IPS-NIHi7 (cell line): ENCODE data around the gene CCDC148.
A peak's percentile ranks its signal among the peaks of the same experiment; 100 is the strongest.

Experiments
- DNase-seq: peaks from one replicate; pipeline ENCODE4 v3.0.0; 2012; ENCODE audit warnings: mixed read lengths; ENCODE audit errors: extremely low spot score

CCDC148 gene

DNA sequence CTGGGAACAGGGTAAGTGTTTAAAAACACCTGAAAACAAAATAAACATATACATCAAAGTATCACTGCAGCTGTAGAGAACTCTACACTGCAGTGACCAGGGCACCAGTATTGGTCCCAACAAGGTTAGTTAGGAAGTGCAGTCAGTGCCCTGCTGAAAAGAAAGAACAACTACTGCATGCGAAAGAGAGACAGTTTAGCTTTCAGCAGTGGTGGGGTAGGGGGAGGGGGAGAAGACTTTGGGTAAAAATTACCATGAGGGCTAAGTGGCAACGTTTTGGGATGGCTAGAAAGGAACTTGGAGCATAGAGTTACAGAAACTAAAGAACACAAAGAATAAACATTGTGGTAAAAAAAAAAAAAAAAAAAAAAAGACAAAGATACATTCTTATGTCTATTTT, 242.8 kb downstream of the CCDC148 start:
- DNase-seq, result peak; percentile 20

DNA sequence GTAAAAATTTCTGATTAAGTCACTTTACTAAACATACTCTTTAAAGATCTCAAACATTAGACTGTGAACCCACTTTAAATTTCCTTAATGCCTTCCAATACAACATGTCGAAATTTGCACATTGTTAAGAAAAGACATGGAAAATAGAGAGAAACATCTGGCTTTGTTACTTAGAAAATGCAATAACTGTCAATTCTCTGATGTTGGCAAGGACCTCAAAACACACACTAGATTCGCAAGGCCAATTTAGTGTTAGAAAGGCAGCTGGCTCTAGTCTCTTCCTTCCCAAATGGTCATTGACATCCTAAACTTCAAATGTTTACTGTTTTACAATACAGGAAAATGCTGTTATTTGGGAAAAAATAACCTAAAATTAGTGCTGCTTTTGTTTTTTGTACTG, 244.3 kb downstream of the CCDC148 start:
- DNase-seq, result no peak

DNA sequence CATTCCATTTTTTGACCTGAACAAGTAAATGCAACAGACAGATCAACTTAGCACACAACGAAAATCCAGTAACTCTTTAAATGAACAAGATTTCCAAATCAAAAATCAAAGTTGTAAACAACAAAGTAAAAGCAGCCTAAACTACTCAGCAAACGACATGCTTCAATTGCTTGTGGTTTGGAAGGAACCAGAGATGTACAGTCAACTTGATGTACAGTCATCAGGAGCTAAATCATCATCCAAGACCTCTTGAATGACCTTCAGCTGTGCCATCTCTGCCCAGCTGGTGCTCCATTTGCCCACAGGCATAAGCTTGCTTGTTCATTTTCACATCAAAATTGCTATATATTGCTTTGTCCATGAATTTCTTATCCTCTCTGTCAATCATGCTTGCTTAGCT, 245.1 kb downstream of the CCDC148 start:
- DNase-seq, result no peak

DNA sequence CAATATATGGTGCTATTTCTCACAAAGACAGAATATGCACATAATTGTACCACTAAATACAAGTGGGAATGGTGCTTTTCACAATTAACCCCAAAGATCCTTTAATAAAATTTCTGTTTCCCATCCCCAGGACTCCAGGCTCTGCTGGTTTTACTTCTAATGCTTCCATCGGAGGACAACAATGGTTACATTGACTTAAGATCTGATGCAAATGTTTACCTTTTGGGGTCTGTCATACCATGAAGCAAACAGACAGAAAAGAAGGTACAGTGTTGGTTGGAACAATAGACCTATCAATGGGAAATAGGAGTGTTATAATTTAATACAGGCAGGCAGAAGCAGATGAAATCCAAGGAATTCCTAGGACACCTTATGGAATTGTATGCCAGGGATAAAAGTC, 249.2 kb downstream of the CCDC148 start:
- no peak for DNase-seq

DNA sequence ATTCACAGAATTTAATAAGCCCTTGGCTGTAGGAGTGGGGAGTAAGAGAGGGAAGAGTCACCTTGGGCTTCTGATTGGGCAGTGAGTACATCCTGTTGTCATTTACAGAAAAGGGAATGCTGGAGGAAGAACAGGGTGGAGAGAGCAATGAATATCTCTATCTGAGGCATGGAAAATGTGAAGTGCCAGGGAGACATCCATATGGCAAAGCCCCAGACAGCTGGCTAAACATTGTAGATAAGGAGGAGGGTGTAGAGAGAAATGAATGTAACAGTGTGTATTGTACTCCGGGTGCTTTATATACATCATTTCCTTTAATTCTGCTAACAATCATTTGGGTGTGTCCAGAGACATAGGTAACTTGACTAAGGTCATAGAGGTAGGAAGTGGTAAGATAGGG, 251.3 kb downstream of the CCDC148 start:
- no peak for DNase-seq

DNA sequence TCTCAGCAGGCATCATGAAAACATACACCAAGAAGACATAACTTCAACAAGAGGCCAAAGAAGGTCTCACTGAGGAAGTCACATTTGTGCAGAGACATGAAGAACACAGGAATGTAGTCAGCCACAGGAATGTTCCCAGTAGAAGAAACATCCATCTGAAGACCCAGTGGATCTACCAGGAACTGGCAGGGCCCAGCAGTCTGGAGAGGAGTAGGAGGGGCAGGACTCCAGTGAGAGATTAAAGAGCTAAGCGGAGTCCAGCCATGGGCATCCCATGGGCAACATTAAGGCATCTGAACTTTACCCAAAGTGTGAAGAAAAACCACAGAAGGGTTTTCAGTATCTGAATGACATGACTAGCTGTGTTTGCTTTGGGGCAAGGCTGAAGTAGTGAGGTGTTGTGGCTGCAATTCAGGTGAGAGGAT, 251.8 kb downstream of the CCDC148 start:
- DNase-seq, result no peak

DNA sequence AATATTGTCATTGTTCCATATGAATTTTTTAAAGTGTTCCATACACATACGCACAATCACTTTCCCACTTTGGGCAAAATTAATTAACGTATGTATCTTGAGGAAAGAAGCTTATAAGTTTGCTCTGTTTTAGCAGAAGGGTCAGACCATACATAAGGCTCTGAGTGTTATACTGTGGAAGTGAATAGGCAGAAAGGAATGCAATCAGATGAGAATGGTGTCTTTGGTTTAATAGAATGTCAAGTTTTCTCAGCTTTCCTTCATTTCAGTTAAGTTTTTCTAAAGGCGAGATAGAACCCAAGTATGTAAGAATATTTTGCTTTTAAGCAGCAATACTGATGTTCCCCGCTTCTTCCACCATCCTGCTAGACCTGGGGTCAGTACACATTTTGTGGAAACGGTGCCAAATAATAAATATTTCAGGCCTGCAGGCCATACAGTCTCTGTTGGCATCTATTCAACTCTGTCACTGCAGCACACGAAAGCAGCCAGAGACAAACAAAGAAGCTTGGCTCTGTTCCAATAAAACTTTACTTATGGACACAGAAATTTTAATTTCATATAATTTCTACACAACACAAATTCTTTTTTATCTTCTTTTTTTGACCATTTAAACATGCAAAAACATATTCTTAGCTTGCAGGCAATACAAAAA, 254.3 kb downstream of the CCDC148 start:
- DNase-seq, result no peak

DNA sequence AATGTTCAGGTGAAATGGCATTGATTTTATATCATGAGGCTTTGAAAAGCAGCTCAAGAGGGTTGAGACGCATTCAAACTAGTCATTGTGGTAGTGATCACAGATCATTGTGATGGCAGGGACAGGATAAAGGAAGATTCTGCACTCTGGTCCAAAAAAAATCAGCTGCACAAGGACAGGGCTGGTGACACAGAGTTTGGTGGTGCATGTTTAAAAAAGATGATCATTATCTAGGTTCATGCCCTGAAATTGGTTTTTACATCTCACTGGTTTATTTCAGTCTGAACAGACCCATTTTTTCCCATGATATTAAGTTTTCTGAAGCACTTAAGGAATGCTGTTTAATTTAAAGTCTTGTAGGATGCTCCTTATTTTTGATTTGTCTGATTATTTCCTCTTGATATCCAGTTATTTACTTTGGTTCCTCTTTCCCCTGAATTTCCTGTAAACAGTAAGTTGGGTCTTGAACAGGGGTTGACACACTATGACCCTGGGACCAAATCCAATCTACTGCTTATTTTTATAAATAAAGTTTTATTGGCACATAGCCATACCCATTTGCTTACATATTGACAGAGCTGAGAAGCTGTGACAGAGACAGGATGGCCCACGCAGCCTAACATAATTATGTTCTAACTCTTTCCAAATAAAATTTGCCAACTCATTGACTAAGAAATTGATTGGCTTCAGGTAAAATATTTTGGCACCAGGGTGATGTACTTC, 256.5 kb downstream of the CCDC148 start:
- DNase-seq, result no peak

DNA sequence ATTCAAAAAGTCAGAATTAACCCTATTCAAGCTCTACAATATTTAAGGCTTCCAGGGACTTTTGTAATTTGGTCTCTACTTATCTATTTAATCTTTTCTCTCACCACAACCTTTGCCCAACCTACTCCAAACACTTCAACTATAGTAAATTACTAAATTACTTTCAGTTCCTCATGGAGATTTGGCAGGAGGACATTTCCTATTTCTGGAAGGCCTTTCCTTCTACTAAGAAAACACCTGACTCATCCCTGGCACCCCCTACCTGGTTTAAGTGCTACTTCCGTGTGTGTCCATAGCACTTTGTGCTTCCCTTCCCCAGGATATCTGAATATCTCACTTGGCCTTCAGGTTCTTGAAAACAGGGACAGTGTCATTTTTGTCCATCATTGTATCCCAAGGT, 258.6 kb downstream of the CCDC148 start:
- DNase-seq, result no peak

DNA sequence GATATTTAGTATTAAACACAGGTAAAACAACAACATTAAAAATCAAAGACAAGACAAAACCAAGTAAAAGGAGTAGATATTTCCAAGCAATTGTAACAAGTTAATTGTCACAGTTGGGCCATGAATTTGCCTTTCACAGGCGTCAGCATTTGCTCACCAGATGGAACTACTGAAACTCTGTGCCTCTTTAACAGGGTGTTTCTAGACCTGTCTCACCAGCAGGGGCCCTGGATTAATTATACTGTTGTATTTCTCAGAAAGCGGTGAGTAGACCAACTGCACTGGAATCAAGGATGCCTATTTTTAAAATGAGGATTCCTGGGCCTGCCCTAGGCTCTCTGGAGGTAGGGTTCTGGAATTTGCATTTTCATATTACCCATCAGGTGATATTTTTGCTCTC, 262.3 kb downstream of the CCDC148 start:
- no peak for DNase-seq

DNA sequence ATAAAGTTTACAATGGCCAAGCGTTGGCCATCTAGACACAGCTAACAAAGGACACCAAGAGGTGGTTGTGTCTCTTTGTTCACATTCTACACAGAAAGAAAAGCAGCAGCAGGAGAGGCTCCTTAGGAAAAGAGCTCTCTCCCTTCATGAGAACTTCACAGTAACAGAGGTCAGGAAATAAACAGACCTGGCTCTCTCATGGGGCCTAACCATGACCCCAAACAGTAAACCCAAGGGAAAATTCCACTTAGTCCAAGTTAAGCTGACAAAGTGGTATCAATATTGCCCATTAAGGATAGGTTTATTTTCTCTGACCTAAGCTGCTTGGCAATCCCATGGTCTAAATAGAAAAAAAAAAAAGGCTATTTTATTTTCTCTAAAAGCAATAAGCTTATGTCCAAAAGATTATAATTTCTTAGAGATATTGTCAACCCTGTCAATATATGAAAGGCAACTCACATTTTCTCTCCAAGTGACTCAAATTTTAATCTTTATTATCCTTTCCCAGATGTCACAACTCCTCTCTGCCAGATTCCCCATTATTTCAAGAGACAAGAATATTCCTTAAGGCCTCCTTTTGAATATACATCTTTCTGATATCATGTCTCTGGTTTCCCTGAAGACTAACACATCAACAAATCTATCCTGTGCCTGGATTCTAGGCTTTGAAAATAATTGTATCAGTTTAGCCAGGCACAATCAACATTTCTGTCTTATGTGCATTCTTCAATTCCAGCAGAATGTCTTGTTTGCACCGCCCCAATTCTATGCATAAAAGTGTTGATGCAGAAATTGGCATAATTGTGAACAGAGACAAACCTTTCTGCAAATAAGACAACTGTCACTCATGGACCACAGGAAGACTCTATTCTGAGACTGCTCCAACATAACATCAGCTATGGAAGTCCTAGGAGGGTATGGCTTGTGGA, 263.8 kb downstream of the CCDC148 start:
- no peak for DNase-seq

DNA sequence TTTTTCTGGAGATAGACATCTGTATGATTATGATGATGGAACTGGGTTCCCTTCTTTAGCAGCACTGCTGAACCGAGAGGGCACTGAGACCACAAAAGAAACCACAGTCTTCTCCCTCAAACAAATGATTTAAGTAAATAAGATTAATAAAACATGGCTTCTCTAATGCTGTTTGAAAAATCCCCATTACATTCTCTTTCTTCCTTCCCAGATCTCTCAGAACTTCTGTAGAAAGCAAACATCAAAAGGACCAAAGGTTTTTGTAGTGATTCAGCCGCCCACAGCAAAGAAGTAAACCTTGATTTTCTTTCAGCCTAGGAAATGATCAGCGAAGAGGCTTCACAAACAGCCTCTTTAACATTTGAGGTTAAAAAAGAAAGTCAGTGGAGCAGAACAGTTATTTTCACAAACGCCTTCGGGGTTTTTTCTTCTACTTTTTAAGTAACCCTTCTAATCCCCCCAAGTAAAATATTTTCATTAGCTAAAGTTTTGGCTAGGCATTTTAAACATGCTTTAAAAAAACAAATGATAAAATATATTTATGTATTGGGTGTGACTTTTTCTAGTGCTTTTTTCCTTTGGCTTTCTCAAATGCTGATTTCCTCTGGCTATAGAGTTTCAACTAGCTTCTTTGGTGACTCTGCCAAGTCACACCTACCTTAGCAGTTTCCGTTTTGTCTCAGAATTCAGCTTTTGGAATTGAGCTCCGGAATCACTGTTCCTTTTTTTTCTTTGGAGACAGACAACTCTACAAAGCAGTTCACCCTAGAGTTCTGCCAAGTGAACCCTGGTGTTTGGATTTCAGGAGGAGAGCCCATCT, 265.3 kb downstream of the CCDC148 start:
- DNase-seq, result no peak

DNA sequence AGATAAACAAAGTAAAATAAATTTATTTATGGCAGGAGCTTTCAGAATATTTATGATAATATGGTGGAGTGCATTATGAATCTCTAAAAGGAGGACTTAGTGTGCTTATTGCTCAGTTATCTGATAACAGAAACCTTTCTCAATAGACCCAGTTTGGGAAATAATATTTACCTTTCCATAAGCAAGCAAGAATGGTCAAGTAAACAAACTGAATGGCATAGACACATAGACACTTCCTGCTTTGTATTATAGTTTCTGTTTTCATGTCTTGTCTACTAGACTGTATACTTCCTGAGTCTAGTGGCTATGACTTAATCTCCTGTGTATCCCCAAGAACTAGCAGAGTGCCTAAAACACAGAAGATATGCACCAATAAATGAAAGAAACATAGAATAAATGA, 267.0 kb downstream of the CCDC148 start:
- no peak for DNase-seq

DNA sequence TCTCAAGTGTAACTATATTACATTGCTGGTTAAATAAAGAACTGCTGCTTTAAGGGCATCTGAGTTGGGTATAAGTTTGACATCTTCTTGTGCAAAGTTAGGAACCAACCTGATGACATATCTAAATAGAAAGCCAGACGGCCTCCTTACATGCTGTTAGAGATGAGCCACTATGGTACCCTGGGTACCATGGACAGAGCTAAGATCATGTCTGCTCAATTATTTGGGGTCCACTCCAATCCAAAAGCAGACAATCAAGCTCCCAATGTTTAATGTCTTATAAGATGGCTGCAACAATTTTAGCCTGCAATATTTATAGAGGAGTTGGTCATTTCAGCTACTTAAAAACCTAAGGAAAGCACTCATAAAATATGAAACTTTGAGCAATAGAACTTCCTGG, 268.6 kb downstream of the CCDC148 start:
- DNase-seq, result no peak

DNA sequence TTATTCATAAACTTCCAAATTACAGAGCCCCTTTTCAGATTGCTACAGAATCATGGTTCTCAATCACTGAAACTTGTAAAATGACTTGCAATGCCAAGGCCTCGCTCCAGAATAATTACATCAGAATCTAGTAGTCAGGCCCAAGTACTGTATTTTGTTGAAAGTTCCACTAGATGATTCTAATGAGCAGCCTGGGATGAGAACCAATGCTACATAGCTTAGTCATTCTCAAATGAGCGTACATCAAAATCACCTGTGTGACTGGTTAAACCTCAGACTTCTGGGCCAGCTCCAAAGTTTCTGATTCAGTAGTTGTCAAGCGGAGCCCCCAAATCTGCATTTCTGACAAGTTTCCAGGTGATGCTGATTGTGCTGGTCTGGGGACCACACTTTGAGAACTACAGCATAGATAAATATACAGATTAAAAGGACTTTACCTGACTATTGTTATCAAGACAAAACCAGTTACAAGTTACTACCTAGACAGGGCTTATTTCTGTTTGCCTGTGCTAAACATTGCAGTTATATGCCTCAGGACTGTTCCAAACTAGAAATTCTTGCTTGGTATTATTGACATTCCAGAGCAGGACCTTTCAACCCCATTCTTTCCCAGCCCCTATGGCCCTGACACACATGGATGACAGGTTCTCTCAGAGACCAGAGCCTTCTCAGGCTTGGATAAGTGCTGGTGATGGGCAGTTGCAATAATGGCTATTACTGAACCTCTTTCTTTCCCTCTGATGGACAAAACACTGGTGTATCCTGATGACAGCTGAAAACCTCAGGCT, 271.8 kb downstream of the CCDC148 start:
- DNase-seq, result no peak

DNA sequence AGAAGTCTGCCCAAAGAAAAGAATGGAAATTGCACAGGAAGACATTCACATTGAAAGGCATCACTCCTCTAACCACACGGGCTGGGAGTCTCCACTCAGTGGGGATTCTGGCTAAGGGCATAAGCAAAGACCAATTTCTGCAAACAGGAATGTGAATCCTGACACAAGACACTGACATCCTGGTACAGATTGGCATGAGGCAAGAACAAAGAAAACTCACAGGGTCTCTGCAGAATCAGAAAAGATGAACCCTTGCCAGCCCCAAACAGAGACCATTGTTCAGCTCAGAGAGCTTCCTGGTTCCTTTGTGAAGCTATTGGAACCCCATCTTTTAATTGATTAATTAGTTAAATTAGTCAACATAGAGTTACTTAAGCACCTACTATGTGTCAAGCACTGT, 272.6 kb downstream of the CCDC148 start:
- no peak for DNase-seq

DNA sequence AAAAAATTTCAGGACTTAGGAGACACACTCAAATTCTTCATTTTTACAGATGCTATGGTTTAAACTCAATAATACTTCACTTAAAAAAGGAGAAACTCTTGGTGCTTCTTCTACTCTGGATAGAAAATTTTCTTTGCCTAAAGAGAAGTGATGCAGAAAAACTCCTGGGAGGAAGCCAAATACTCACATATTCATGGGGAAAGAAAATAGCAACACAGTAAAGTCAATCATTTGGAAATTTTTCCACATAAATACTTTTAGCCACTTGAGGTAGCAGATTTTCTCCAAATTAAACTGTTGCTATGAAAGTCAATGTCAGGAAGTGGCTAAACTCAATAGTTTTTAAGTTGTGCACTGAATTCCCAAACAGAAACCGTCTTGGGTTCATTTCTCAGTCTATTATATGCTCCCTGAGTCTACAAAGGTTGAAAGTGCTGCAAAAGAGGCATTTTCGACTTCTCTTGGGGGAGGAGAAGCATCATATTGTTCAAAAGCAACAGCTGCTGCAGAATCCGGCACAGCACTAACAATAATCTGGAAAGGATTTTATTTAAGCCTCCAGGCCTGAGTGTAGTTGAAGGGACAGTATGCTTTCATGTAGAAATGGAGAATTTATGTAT, 273.8 kb downstream of the CCDC148 start:
- no peak for DNase-seq

DNA sequence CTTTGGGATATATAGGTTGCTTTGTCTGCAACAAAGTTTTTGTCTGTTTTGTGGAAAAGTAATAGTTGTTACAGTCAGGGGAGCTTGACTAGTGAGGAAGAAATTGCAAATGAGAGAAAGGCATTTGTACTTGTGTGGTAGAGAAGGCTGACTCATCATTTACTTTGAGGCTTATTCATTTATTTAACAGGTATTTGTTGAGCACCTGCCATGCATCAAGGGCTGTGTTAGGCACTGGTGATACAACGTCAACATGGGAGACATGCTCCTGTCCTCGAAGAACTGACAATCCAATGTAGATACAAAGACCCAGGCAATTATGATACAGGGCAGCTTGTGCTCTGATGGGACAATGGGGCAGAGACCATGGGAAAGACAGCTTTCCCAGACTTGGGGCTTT, 275.4 kb downstream of the CCDC148 start:
- no peak for DNase-seq

DNA sequence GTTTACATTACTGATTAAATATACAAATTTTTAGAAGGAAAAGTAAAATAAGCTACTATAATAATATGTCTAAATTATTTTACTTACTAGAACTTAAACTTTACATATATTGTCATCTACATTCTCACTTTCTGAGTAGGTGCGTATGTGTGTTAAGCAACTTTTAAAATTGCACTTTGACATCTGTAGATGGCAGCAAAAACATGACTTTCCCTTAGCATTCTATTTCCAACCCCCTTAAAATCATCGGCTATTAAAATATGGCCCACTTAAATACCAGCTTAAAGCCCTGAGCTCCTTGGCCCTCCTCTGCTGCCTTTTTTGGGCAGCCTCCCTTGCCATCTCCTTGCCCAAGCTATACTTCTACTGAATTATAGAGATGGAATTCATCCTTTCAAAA, 276.9 kb downstream of the CCDC148 start:
- DNase-seq, result no peak

DNA sequence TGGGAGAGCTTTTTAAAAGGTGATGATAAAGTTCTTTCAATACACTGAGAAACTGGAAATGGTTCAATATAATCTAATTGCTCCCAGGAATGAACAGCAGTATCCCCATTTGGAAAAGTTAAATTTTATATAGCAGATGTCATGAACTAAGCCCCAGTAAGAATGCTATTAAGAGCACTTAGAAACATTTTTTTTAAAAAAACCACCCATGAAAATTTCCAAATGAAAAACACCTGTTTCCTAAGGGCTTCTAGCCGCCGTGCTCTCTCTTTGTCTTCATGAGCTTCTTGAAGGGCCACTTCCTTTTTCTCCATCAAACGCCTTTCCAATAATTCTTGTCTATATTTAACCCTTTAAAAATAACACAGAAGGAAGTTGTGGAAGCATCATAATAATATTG, 277.9 kb downstream of the CCDC148 start:
- DNase-seq, result no peak

DNA sequence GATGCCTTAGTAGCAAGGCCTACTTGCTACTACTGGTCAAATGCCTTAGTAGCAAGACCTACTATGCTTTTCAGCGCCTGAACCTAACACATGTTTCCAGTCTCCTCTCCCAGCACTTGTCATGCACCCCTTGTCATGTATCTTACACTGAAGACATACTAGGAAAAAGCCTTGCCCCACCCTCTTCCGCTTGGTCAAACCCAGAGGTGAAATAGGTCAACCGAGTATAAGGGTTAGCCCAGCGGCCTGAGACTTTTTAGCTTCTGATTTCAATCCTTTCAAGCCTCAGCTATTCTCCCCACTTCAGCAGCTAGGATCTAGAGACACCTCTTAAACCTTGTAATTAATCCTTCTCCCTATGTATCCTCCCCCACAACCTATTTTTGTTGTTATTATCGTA, 281.6 kb downstream of the CCDC148 start:
- DNase-seq, result no peak
